Measurements from ENCODE around the gene INSYN2B.
"Not testable (repeated sequence)": the region's sequence is repeated elsewhere in the genome, so short reads cannot be mapped to it uniquely, and the experiment has no call there.

INSYN2B gene

GRCh38 chr5:169837686-169838085 lies 142.6 kb downstream of the INSYN2B start:
- no peak for DNase-seq
- TF ChIP-seq CTCF (IDR thresholded peaks at IDR 0.05; ENCODE audit: low read depth, low read length), result no peak

DNA sequence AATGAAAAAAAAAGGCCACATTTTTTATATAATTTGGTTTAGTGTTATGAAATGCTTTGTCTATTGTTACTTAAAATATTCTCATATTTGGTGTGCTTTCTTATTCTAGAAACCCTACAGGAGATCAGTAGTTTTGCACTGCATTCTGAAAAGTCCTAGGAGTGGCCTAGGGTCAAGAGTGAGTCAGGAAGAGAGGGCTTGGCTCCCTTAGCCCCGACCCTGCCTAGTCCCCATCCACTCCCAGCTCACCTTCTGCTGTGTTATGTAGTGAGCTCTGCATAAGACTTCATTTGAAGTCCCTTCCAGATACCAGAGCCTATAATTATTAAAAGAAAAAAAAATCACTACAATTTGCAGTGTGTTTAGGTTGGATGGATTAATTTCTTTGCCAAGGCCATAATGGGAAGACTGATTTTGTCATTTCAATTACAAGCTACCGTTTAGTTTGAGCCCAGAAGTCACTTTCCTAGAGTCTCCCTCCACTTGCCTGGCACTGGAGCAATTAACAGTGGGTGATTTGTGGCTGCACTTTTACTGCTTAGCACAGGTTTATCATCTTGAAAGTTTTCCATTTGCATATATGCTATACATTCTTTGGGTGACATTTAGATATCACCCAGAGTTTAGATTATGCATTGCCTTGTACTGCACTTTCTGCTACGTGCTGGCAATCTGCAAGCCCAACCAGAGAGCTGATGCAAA lies 143.3 kb downstream of the INSYN2B start:
- no peak for TF ChIP-seq CTCF (IDR thresholded peaks at IDR 0.05; ENCODE audit: low read depth, low read length)
- Histone ChIP-seq H3K9me3 (ENCODE audit: severe bottlenecking) (no peaks in the 10 kb centered on the region), H3K27ac (no peak overlapping the region), H3K27me3 (ENCODE audit: insufficient read depth, low read depth, severe bottlenecking) (peaks cover 55% of the 10 kb centered on the region), H3K4me3 (ENCODE audit: low read depth, low read length) (no peak overlapping the region), H3K36me3 (no peaks in the 10 kb centered on the region)
- no peak for DNase-seq

More at GRCh38 chr5:169837686-169838085, 142.6 kb downstream of the INSYN2B start:
- no peak overlapping the region for H3K27ac ChIP-seq
- H3K4me3 ChIP-seq (ENCODE audit: low read depth, low read length), result no peak overlapping the region
- H3K36me3 ChIP-seq, result no peaks in the 10 kb centered on the region
- H3K27me3 ChIP-seq (ENCODE audit: insufficient read depth, low read depth, severe bottlenecking), result peaks cover 62% of the 10 kb centered on the region
- H3K9me3 ChIP-seq (ENCODE audit: severe bottlenecking), result no peaks in the 10 kb centered on the region

DNA sequence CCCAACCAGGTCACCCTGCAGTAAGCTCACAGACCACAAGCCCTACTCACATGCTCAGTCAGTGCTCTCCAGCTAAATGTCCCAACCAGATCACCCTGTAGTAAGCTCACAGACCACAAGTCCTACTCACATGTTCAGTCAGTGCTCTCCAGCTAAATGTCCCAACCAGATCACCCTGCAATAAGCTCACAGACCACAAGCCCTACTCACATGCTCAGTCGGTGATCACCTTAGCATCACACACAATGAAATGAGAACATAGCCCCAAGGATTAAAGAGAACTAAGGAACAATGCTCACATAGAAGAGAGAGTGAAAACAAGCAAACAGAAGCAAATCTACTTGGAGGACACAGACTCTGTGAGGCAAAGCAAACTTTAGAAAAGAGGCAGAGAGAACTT lies 145.8 kb downstream of the INSYN2B start:
- not testable (repeated sequence) for DNase-seq; H3K9me3 ChIP-seq (ENCODE audit: severe bottlenecking); H3K36me3 ChIP-seq; H3K4me3 ChIP-seq (ENCODE audit: low read depth, low read length); H3K27ac ChIP-seq
- peaks cover 48% of the 10 kb centered on the region for H3K27me3 ChIP-seq (ENCODE audit: insufficient read depth, low read depth, severe bottlenecking)

DNA sequence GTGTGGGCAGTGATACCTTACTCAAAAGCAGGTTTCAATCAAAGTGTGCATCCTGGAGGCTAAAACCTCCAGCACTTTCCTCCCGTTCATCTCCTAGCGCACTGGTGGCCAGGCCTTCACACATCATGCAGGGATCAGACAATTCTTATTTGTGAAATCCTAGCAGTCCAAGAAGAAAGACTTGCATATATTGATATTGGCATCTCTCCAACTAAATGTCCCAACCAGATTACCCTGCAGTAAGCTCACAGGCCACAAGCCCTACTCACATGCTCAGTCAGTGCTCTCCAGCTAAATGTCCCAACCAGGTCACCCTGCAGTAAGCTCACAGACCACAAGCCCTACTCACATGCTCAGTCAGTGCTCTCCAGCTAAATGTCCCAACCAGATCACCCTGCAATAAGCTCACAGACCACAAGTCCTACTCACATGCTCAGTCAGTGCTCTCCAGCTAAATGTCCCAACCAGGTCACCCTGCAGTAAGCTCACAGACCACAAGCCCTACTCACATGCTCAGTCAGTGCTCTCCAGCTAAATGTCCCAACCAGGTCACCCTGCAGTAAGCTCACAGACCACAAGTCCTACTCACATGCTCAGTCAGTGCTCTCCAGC lies 146.5 kb downstream of the INSYN2B start:
- H3K27ac ChIP-seq; H3K4me3 ChIP-seq (ENCODE audit: low read depth, low read length); H3K9me3 ChIP-seq (ENCODE audit: severe bottlenecking); DNase-seq; H3K36me3 ChIP-seq: not testable (repeated sequence)
- peaks cover 52% of the 10 kb centered on the region for H3K27me3 ChIP-seq (ENCODE audit: insufficient read depth, low read depth, severe bottlenecking)

GRCh38 chr5:169832845-169833244 lies 147.4 kb downstream of the INSYN2B start:
- no peak for TF ChIP-seq CTCF (IDR thresholded peaks at IDR 0.05; ENCODE audit: low read depth, low read length)
- H3K27me3 ChIP-seq (ENCODE audit: insufficient read depth, low read depth, severe bottlenecking), result peaks cover 48% of the 10 kb centered on the region
- H3K27ac ChIP-seq, result no peak overlapping the region
- H3K4me3 ChIP-seq (ENCODE audit: low read depth, low read length), result no peak overlapping the region
- no peaks in the 10 kb centered on the region for H3K9me3 ChIP-seq (ENCODE audit: severe bottlenecking)
- no peaks in the 10 kb centered on the region for H3K36me3 ChIP-seq
- no peak for DNase-seq

DNA sequence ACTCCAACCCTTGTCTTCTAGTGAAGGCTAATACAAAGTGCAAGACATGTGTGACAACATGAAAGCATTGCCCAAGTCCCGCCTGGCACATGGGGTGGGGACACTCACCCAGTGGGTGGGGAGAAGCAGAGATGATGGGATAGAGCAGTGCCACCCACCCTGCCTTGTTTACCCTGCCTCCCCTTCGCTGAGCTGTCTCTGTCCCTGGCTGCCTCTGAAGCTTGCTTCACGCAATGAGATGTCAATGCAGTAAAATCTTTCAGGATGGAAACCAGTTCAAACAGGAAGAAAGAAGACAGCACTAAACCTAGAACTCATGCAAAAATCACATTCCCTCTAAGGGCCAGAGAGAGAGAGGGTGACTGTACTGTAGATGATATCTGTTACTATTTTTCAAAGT lies 148.0 kb downstream of the INSYN2B start:
- Histone ChIP-seq H3K9me3 (ENCODE audit: severe bottlenecking) (no peaks in the 10 kb centered on the region), H3K36me3 (no peaks in the 10 kb centered on the region), H3K4me3 (ENCODE audit: low read depth, low read length) (no peak overlapping the region), H3K27ac (no peak overlapping the region), H3K27me3 (ENCODE audit: insufficient read depth, low read depth, severe bottlenecking) (peaks cover 48% of the 10 kb centered on the region)
- no peak for DNase-seq
- TF ChIP-seq CTCF (IDR thresholded peaks at IDR 0.05; ENCODE audit: low read depth, low read length), result no peak

DNA sequence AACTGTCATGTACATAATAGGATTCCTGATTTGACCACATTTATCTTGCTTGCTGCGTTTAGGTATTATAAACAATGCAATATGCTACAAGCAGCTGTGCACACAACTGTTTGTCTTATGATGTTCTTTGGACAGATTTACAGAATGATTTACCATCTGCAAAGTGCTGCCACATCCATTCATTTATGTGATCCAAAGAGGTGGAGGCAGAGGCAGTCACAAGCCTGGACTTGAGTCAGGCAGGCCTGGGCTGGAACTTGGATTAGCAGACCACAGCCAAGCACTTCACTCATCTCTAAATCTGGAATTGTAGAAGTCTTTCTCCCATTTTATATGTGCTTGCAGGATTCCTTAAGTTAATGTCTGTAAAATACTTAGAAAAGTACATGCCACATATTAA lies 149.0 kb downstream of the INSYN2B start:
- Histone ChIP-seq H3K4me3 (ENCODE audit: low read depth, low read length) (no peak overlapping the region), H3K27me3 (ENCODE audit: insufficient read depth, low read depth, severe bottlenecking) (peaks cover 41% of the 10 kb centered on the region), H3K36me3 (no peaks in the 10 kb centered on the region), H3K9me3 (ENCODE audit: severe bottlenecking) (no peaks in the 10 kb centered on the region), H3K27ac (no peak overlapping the region)
- TF ChIP-seq CTCF (IDR thresholded peaks at IDR 0.05; ENCODE audit: low read depth, low read length), result no peak
- DNase-seq, result no peak
